Endothelial cell of umbilical vein (primary cell): ENCODE results near the gene NEU1. TPM values are rescaled to one million over a fixed set of nuclear protein-coding genes. Genes with fewer than 3 reads are reported as not detected.

ENCODE experiments used
- BruUV-seq: library from RNA; stranded (reverse); fragments of 400-500 nt; replicated peaks from 2 replicates; lab custom pipeline; 2021; lab: Mats Ljungman, UMichigan
- CTCF ChIA-PET: fragments of 300-600, 350-600 bp; sonication (Branson Sonifier 250); formaldehyde crosslinking; loops from one replicate; lab custom pipeline; 2021; ENCODE audit warnings: antibody characterized with exemption, inconsistent platforms; lab: Charles Lee
- POLR2A ChIA-PET: fragments of 300-600, 350-600 bp; sonication (Branson Sonifier 250); formaldehyde crosslinking; loops from one replicate; lab custom pipeline; 2021; ENCODE audit warnings: antibody characterized with exemption, inconsistent platforms; lab: Charles Lee
- DNase-seq: peaks from one replicate; pipeline ENCODE4 v3.0.0-alpha.2; 2011; ENCODE audit warnings: low read depth, low spot score
- FAIRE-seq: peaks from 2 replicates; lab custom pipeline; 2011; peaks lifted over from hg19 to GRCh38; lab: Jason Lieb, UNC
- H2AFZ ChIP-seq: 2 replicates; pipeline ENCODE4 v1.6.0; 2012; ENCODE audit warnings: low read depth, low read length, control low read depth, inconsistent platforms
- H3K27ac ChIP-seq: 2 replicates; pipeline ENCODE4 v1.5.1; 2011; ENCODE audit warnings: low read depth, mild to moderate bottlenecking, control low read depth, low read length, moderate library complexity; ENCODE audit not compliant: insufficient read depth
- H3K27me3 ChIP-seq, 2 experiments: 2 replicates each; pipeline versions ENCODE4 v1.6.0 to v1.6.1; 2011; ENCODE audit warnings: low read length in 2 of 2, mixed read lengths in 1 of 2; ENCODE audit not compliant: control insufficient read depth in 2 of 2, insufficient read depth in 2 of 2
- H3K36me3 ChIP-seq, 2 experiments: 2 replicates in 1 of 2; 3 replicates in 1 of 2; pipeline ENCODE4 v1.5.1; 2011; ENCODE audit warnings: low read length in 2 of 2, mild to moderate bottlenecking in 1 of 2, moderate library complexity in 1 of 2; ENCODE audit not compliant: control insufficient read depth in 2 of 2, insufficient read depth in 2 of 2; ENCODE audit errors: extremely low read depth in 1 of 2
- H3K4me1 ChIP-seq: 3 replicates; pipeline ENCODE4 v1.5.1; 2011; ENCODE audit warnings: mild to moderate bottlenecking, low read length; ENCODE audit not compliant: control insufficient read depth, insufficient read depth; ENCODE audit errors: extremely low read depth
- H3K4me2 ChIP-seq: 2 replicates; pipeline ENCODE4 v1.6.1; 2011; ENCODE audit warnings: low read length, control low read depth, mixed read lengths; ENCODE audit not compliant: insufficient read depth
- H3K4me3 ChIP-seq, 3 experiments: fragments of 200-600 bp in 1 of 3; sonication (generic), shearing (Covaris generic) in 1 of 3; replicated peaks in 1 of 3; 2 replicates each; pipeline ENCODE4 v1.5.1; 2011 to 2016; ENCODE audit warnings: control low read depth in 3 of 3, low read length in 3 of 3, mild to moderate bottlenecking in 2 of 3, inconsistent platforms in 1 of 3, low read depth in 1 of 3, moderate library complexity in 1 of 3; ENCODE audit not compliant: insufficient read depth in 1 of 3
- H3K79me2 ChIP-seq: 2 replicates; pipeline ENCODE4 v1.6.0; 2012; ENCODE audit warnings: low read length, inconsistent platforms; ENCODE audit not compliant: control insufficient read depth, insufficient read depth
- H3K9ac ChIP-seq: replicated peaks from 2 replicates; pipeline ENCODE3; 2011; ENCODE audit warnings: low read length, control low read depth; ENCODE audit not compliant: insufficient read depth; ENCODE audit errors: extremely low read depth
- H3K9me1 ChIP-seq: replicated peaks from 3 replicates; pipeline ENCODE4 v1.6.0; 2011; ENCODE audit warnings: mild to moderate bottlenecking, low read length; ENCODE audit not compliant: control insufficient read depth, insufficient read depth; ENCODE audit errors: extremely low read depth
- H3K9me3 ChIP-seq: replicated peaks from 2 replicates; pipeline ENCODE4 v1.5.1; 2012; ENCODE audit warnings: low read length, inconsistent platforms; ENCODE audit not compliant: control insufficient read depth, insufficient read depth
- H4K20me1 ChIP-seq: replicated peaks from 2 replicates; pipeline ENCODE3; 2011; ENCODE audit warnings: mild to moderate bottlenecking, low read length; ENCODE audit not compliant: control insufficient read depth, insufficient read depth; ENCODE audit errors: extremely low read depth
- EZH2 ChIP-seq: IDR thresholded peaks from 2 replicates; pipeline ENCODE4 v1.6.1; 2012; ENCODE audit warnings: borderline replicate concordance, low read depth, mild to moderate bottlenecking, moderate library complexity, low read length, inconsistent platforms; ENCODE audit not compliant: severe bottlenecking
- FOS ChIP-seq: IDR thresholded peaks from 2 replicates; pipeline ENCODE4 v1.6.1; 2011; ENCODE audit warnings: mild to moderate bottlenecking, low read length, moderate library complexity, borderline replicate concordance; ENCODE audit not compliant: insufficient read depth
- GATA2 ChIP-seq: IDR thresholded peaks from 2 replicates; pipeline ENCODE4 v1.7.0; 2011; ENCODE audit warnings: low read depth, mild to moderate bottlenecking, moderate library complexity, mixed read lengths, low read length; ENCODE audit not compliant: insufficient read length, insufficient read depth
- JUN ChIP-seq: IDR thresholded peaks from 2 replicates; pipeline ENCODE4 v1.6.1; 2011; ENCODE audit warnings: borderline replicate concordance, low read depth; ENCODE audit not compliant: insufficient read length, insufficient read depth
- MYC ChIP-seq: IDR thresholded peaks from one replicate; pipeline ENCODE4 v1.6.1; 2011; ENCODE audit warnings: mild to moderate bottlenecking, low read depth, low read length
- POLR2A ChIP-seq: IDR thresholded peaks from 2 replicates; pipeline ENCODE4 v1.6.1; 2012; ENCODE audit warnings: low read depth, mild to moderate bottlenecking, control low read depth, low read length
- POLR2AphosphoS5 ChIP-seq: IDR thresholded peaks from 2 replicates; pipeline ENCODE4 v1.6.1; 2012; ENCODE audit warnings: low read depth, mild to moderate bottlenecking, control low read depth, low read length, moderate library complexity; ENCODE audit not compliant: insufficient read depth
- dilution Hi-C: fragments of 300-500 bp; cut with MboI; formaldehyde crosslinking; loops from one replicate; pipeline ENCODE4 v1.15.0; 2019; ENCODE audit warnings: low sequenced_read_pairs; ENCODE audit not compliant: extremely low pct_ligation_motif_present
- intact Hi-C: fragments of 100-400 bp; cut with micrococcal nuclease; formaldehyde crosslinking; loops from one replicate; pipeline ENCODE4 v1.10.0; 2022
- polyA plus RNA-seq, 4 experiments: library from polyadenylated mRNA; depleted of rRNA in 3 of 4; stranded (reverse) in 3 of 4; unstranded in 1 of 4; fragments of >200 nt; gene quantifications; 2 replicates each; pipeline versions ENCODE4 v1.2.1 to v1.2.3, GENCODE V29; 2011 to 2012; ENCODE audit warnings: missing spikeins in 1 of 4
- total RNA-seq: library from RNA; stranded (reverse); gene quantifications from 2 replicates; pipeline ENCODE4 v1.2.3, GENCODE V29; 2021
- TF ChIP-seq, protein P1 (sequence below), 2 donors: IDR thresholded peaks; 1 replicate in 1 of 2; 2 replicates in 1 of 2; pipeline ENCODE4 v1.5.1; 2011; ENCODE audit warnings: low read length in 2 of 2, mild to moderate bottlenecking in 2 of 2, moderate library complexity in 2 of 2, control low read depth in 1 of 2, inconsistent platforms in 1 of 2, low read depth in 1 of 2; ENCODE audit not compliant: insufficient read depth in 1 of 2; ENCODE audit errors: extremely low read depth in 1 of 2
- TF ChIP-seq, protein P2 (sequence below): IDR thresholded peaks from 2 replicates; pipeline ENCODE4 v1.6.1; 2011; ENCODE audit not compliant: insufficient read depth, insufficient read length

Gene NEU1
- total and polyA plus RNA-seq, 2 donors (not counting 3 experiments of a cell fraction or from before 2014, with no cell fraction given): 62.8 to 111 TPM

DNA sequence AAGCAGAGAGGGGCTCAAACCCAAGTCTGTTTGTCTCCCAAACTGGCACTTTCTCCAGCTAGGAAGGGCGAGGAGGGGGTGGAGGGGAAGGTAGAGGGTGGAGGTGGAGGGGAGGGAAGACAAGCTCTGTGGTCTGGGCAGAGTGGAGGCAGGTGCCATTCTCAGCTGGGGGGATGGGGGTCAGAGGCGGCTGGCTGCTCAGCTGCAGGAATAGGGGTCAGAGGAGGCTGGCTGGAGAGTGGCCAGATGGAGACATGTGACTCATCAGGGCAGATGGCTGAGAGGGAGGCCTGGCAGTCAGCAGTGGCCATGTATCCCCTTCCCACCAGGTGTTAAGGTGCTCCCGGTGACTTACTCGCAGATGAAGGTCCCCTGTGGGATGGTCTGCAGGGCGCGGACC is 19.7 kb upstream of the NEU1 start:
- H3K4me2 ChIP-seq: no peak overlapping the region
- H3K36me3 ChIP-seq: peaks cover 3 to 50% of the 10 kb centered on the region in 2 experiments
- intact Hi-C loops: no loop called here
- FAIRE-seq: peak; percentile 15
- peak; percentile 29 for DNase-seq
- dilution Hi-C loops: no loop called here
- no peaks in the 10 kb centered on the region for H3K27me3 ChIP-seq
- no peaks in the 10 kb centered on the region for H4K20me1 ChIP-seq
- H2AFZ ChIP-seq: no peak overlapping the region
- H3K79me2 ChIP-seq: no peaks in the 10 kb centered on the region
- CTCF ChIA-PET: interaction anchor here (1.1 to 1.7 kb wide), 3 partner anchors 8 to 70 kb away, joined by 3 to 4 read pairs (median 4); no protein-coding TSS in a partner anchor
- H3K9ac ChIP-seq: no peak overlapping the region
- peaks cover 1% of the 10 kb centered on the region for H3K4me1 ChIP-seq
- H3K4me3 ChIP-seq: no peak overlapping the region
- BruUV-seq: no TSS peak
- H3K9me3 ChIP-seq: no peaks in the 10 kb centered on the region
- H3K9me1 ChIP-seq: no peaks in the 10 kb centered on the region
- POLR2A ChIA-PET: interaction anchor here (0.6 kb wide), 1 partner anchor 26 kb away, joined by 3 read pairs; no protein-coding TSS in a partner anchor
- H3K27ac ChIP-seq: no peak overlapping the region
- no peak for TF ChIP-seq GATA2
- TF ChIP-seq, protein P1, sequence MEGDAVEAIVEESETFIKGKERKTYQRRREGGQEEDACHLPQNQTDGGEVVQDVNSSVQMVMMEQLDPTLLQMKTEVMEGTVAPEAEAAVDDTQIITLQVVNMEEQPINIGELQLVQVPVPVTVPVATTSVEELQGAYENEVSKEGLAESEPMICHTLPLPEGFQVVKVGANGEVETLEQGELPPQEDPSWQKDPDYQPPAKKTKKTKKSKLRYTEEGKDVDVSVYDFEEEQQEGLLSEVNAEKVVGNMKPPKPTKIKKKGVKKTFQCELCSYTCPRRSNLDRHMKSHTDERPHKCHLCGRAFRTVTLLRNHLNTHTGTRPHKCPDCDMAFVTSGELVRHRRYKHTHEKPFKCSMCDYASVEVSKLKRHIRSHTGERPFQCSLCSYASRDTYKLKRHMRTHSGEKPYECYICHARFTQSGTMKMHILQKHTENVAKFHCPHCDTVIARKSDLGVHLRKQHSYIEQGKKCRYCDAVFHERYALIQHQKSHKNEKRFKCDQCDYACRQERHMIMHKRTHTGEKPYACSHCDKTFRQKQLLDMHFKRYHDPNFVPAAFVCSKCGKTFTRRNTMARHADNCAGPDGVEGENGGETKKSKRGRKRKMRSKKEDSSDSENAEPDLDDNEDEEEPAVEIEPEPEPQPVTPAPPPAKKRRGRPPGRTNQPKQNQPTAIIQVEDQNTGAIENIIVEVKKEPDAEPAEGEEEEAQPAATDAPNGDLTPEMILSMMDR (IDR thresholded peaks at IDR 0.05; ENCODE audit: extremely low read depth in 1 of 2, insufficient read depth in 1 of 2, low read depth in 1 of 2, low read length in 2 of 2): no peak
- TF ChIP-seq JUN: no peak
- TF ChIP-seq POLR2AphosphoS5: no peak
- no peak for TF ChIP-seq POLR2A
- TF ChIP-seq EZH2: no peak
- TF ChIP-seq, protein P2, sequence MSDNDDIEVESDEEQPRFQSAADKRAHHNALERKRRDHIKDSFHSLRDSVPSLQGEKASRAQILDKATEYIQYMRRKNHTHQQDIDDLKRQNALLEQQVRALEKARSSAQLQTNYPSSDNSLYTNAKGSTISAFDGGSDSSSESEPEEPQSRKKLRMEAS: no peak
- TF ChIP-seq MYC: no peak
- TF ChIP-seq FOS: no peak
